GM21529 (cell line): ENCODE results near the gene CABCOCO1.

Experiments
- ATAC-seq: cut with Tn5 transposase; IDR thresholded peaks from one replicate; pipeline ENCODE4 v1.9.1; 2021; ENCODE audit not compliant: unreplicated experiment

CABCOCO1 gene

GRCh38 chr10:61784354-61785133, 121.8 kb downstream of the CABCOCO1 start:
- ATAC-seq = no peak

DNA sequence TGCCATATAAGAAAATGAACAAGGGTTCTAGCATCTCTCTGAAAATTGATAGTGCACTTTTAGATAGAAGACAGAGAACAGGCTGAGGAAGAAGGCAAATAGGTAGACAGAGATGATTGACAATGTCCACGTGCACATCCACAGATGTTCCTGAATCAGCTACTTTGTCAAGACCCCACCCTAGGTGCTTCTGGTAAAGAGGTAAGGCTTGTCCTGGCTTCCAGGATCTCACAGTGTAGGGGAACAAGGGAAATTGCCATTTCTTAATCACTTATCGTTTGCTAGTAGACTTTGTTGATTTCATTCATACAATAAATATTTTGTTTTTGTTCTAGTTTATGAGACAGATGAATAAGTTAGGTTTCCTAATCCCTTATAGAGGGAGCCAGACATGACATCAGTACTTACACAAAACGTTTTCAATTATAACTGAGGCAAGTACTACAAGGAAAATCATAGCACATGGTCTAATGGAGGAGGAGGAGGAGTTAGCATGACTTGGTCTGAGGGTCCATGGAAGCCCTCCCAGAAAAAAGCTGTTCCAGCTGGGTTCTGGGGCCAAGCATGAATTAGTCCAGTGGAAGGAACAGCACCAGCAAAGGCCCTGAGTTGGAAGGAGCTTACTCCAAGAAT, 122.9 kb downstream of the CABCOCO1 start:
- ATAC-seq = no peak

DNA sequence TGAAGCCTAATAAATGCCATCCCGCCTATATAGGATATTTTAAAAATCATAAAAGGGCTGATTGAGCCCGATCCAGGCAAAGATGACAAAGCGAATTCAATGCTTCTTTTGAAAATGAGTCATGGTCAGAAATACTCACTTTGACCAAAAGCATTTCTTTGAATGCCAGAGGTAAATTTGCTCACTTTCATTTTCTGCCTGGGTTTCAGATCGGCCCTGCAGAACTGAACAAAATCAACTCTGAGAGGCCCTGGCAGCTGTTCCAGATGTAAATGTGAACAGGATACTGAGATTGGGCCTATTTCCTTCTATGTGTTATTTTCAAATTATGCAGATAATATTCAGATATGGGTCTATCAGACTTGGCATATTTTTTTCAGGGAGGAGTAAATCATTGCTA, 124.0 kb downstream of the CABCOCO1 start:
- peak; percentile 99 for ATAC-seq

- ATAC-seq = no peak
Measured at GRCh38 chr10:61787170-61787569, 124.4 kb downstream of the CABCOCO1 start.

DNA sequence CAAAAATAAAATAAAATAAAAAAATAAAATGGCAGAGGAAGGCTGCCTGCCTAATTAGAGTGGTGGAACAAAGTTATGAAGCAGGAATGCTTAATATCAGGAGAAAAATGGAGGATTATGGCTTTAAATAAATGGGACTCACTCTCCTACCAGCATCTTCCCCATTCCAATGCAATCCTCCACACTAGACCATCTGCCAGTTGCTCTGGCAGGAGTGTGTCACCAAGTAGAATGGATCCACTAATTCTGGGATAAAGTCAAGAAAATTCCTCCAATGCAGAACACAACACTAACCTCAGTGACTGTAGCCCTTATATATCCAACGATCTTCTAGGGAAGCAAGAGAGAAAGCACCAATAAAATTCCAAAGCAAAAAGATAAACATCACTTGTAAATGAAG, 126.3 kb downstream of the CABCOCO1 start:
- ATAC-seq = no peak

DNA sequence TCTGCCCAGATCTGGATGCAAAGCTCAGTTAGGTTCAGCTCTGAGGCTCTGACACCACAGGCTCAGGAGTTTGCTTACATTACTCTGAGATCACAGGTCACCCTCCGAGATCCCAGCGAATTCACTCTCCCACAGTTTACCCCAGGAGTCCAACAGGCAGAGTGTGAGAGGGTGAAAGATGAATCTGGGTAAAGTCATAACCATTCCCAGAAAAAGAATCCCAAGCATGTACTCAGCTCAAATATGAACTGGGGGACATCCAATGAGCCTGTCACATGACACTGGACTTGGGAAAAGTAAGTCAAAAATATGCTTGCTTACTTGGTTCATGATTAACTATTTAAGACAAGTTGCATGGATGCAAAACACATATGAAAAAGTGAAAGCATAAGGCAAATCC, 128.5 kb downstream of the CABCOCO1 start:
- no peak for ATAC-seq

- ATAC-seq = no peak
Measured at GRCh38 chr10:61792097-61792716, 129.5 kb downstream of the CABCOCO1 start.

GRCh38 chr10:61792921-61793320, 130.2 kb downstream of the CABCOCO1 start:
- ATAC-seq = no peak

- ATAC-seq = no peak
Measured at GRCh38 chr10:61793760-61794703, 131.3 kb downstream of the CABCOCO1 start.

- ATAC-seq = no peak
Measured at GRCh38 chr10:61795147-61795546, 132.4 kb downstream of the CABCOCO1 start.

DNA sequence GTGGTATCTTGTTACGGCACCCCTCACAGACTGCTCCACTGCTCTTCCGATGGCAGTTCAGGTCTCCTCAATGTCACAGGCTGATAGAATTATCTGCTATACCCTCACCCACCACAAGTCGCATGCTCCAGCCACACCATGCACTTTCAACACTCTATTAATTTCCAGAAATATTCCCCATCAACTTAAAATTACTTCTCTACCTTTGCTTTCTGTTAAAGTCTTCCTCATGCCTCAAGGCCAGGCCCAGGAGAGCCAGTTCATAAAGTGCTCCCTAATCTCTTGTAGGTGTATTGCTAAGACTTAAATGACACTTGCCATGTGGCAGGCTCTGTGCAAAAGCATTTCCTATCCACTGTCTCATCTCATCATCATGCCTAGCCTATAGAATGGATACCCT, 132.8 kb downstream of the CABCOCO1 start:
- peak; percentile 53 for ATAC-seq

DNA sequence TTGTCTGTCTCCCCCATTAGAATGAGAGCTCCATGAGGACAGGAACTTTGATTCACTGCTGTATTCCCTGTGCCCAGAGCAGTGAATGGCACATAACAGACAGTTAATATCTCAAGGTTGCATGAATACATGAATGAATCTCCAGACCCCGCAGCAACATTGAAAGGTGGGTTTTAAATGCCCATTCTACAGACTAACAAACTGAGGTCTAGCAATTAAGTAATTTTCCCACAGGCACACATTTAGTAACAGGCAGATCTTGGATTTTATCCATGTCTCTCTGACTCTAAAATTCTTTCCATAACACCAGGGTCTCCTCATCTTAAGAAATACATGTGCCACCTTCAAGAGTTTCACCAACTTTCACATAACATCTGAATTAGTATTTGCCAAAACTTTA, 134.1 kb downstream of the CABCOCO1 start:
- ATAC-seq = no peak

DNA sequence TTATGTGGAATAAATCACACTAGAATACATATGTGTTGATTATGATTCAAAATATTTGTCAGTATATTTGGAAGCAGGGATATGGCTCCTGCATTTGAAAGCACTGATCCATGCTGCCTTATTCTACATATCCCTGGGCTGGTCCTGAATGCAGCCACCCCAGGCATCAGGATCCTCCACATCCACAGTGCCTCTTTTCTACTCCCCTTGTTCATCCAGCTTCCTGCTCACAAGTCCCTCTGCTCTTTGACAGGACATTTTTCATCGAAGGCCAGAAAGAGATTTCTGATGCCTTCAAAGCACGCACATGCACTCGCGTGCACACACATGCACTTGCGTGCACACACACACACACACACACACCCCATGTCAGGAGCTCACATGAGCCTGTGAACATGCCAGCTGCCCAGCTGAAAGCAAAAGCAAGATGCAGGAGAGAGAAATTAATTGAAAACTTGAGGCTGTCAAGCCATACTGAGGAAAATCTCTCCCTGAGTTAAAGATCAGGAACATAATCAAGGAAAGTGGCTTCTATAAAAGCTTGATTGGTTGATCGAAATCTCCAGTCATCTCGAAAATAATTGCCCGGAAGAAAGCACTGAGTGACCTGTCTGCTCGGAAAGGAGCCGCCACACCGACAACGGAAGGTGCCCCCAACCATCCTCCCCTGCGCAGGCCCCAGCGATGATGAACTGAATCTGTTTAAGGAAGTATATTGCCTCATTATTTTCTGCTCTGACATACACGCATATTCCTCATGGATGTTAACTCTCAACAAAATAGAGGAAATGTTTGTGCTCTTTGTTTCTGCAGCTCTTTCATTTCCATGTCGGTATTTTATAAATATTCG, 134.8 kb downstream of the CABCOCO1 start:
- no peak for ATAC-seq

DNA sequence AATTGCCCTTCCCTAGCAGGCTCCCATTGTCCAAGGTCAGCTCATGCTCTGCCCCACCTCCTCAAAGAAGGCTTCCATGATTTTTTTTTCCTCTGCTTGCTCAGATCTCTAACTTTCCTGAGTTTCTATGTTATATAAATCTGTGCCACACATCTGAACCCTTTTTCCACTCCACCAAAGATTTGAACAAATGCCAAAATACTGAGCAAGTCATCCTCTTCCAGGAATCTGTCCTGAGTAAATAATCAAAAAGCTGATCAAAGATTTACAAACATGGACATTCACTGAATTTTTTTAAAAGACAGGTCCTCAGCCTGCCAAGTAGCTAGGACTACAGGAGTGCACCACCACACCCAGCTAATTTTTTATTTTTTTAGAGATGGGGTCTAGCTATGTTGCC, 136.0 kb downstream of the CABCOCO1 start:
- no peak for ATAC-seq

GRCh38 chr10:61801484-61801883, 138.8 kb downstream of the CABCOCO1 start:
- no peak for ATAC-seq

- no peak for ATAC-seq
Measured at GRCh38 chr10:61803269-61803668, 140.5 kb downstream of the CABCOCO1 start.

DNA sequence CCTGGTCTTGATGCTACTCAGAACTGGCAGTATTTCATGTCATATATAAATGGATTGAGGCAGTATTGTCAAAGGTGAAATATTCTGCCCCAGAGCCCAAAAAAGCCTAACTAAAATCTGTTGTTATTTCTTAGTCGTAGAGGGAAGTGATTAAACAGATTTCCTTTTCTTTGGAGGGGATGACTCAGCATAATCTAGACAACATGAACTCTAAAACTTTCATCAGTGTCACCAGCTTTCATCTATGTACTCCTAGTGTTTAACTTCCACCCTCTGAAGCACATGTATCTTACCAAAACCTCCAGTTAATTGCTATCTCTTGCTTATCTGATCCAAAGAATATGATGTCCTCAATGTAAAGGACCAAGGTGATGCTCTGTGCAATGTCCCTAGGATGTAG, 141.7 kb downstream of the CABCOCO1 start:
- no peak for ATAC-seq

- no peak for ATAC-seq
Measured at GRCh38 chr10:61805091-61805490, 142.4 kb downstream of the CABCOCO1 start.

GRCh38 chr10:61810263-61810662, 147.5 kb downstream of the CABCOCO1 start:
- no peak for ATAC-seq

- ATAC-seq = no peak
Measured at GRCh38 chr10:61812052-61812721, 149.5 kb downstream of the CABCOCO1 start.
